Neuronal stem cell (in vitro differentiated cells): Measurements from ENCODE around the gene PTPN3.

Source experiments
- DNase-seq: peaks from one replicate; pipeline ENCODE4 v3.0.0-alpha.2; 2013; ENCODE audit warnings: low spot score
- H2AFZ ChIP-seq: one replicate; pipeline ENCODE4 v1.6.1; 2013; ENCODE audit warnings: mild to moderate bottlenecking, low read length, inconsistent platforms
- H2AK5ac ChIP-seq: 2 replicates; pipeline ENCODE4 v1.6.1; 2013; ENCODE audit warnings: low read depth, mild to moderate bottlenecking, inconsistent platforms, low read length, moderate library complexity, mixed read lengths
- H2BK120ac ChIP-seq: 2 replicates; pipeline ENCODE4 v1.6.1; 2013; ENCODE audit warnings: low read depth, mild to moderate bottlenecking, inconsistent platforms, low read length, moderate library complexity, mixed read lengths
- H2BK12ac ChIP-seq: one replicate; pipeline ENCODE4 v1.6.1; 2013; ENCODE audit warnings: low read length, inconsistent platforms
- H2BK15ac ChIP-seq: 2 replicates; pipeline ENCODE4 v1.6.1; 2013; ENCODE audit warnings: mild to moderate bottlenecking, low read length, inconsistent platforms, mixed read lengths
- H2BK5ac ChIP-seq: one replicate; pipeline ENCODE4 v1.6.1; 2013; ENCODE audit warnings: inconsistent platforms, mild to moderate bottlenecking, low read length, moderate library complexity
- H3K14ac ChIP-seq: one replicate; pipeline ENCODE4 v1.6.1; 2013; ENCODE audit warnings: low read length, inconsistent platforms
- H3K18ac ChIP-seq: 2 replicates; pipeline ENCODE4 v1.6.1; 2013; ENCODE audit warnings: low read length, inconsistent platforms
- H3K23ac ChIP-seq: 2 replicates; pipeline ENCODE4 v1.6.1; 2013; ENCODE audit warnings: low read depth, mild to moderate bottlenecking, mixed read lengths, low read length, inconsistent platforms; ENCODE audit not compliant: poor library complexity
- H3K27ac ChIP-seq: replicated peaks from 3 replicates; pipeline ENCODE4 v1.5.1; 2013; ENCODE audit warnings: low read length, inconsistent platforms
- H3K27me3 ChIP-seq, 3 experiments: 2 replicates each; pipeline ENCODE4 v1.6.1; 2013; ENCODE audit warnings: low read length in 3 of 3, mild to moderate bottlenecking in 2 of 3, inconsistent platforms in 1 of 3, low read depth in 1 of 3, mixed read lengths in 1 of 3, moderate library complexity in 1 of 3; ENCODE audit not compliant: control insufficient read depth in 3 of 3, insufficient read depth in 3 of 3
- H3K36me3 ChIP-seq, 2 donors: replicated peaks in 1 of 2; 2 replicates each; pipeline ENCODE4 v1.6.1; 2013; ENCODE audit warnings: low read length in 2 of 2; ENCODE audit not compliant: control insufficient read depth in 2 of 2, insufficient read depth in 2 of 2
- H3K4ac ChIP-seq: 2 replicates; pipeline ENCODE4 v1.6.1; 2013; ENCODE audit warnings: inconsistent platforms, mild to moderate bottlenecking, low read length, moderate library complexity
- H3K4me1 ChIP-seq, 2 donors: 1 replicate in 1 of 2; 2 replicates in 1 of 2; pipeline ENCODE4 v1.6.1; 2013; ENCODE audit warnings: low read length in 2 of 2, low read depth in 1 of 2; ENCODE audit not compliant: control insufficient read depth in 2 of 2, insufficient read depth in 1 of 2
- H3K4me2 ChIP-seq: one replicate; pipeline ENCODE4 v1.6.1; 2013; ENCODE audit warnings: mild to moderate bottlenecking, low read length, inconsistent platforms; ENCODE audit not compliant: insufficient read depth, poor library complexity, severe bottlenecking
- H3K4me3 ChIP-seq, 2 donors: 2 replicates each; pipeline ENCODE4 v1.5.1; 2013; ENCODE audit warnings: low read length in 2 of 2, mild to moderate bottlenecking in 2 of 2, inconsistent platforms in 1 of 2, moderate library complexity in 1 of 2
- H3K79me1 ChIP-seq: one replicate; pipeline ENCODE4 v1.6.1; 2013; ENCODE audit warnings: low read depth, mild to moderate bottlenecking, inconsistent platforms, low read length, moderate library complexity
- H3K9ac ChIP-seq: one replicate; pipeline ENCODE4 v1.6.1; 2013; ENCODE audit warnings: mild to moderate bottlenecking, low read depth, low read length, inconsistent platforms; ENCODE audit not compliant: poor library complexity
- H3K9me3 ChIP-seq, 2 donors: replicated peaks in 1 of 2; 2 replicates each; pipeline versions ENCODE3 to v1.6.1; 2013; ENCODE audit warnings: low read length in 2 of 2, mild to moderate bottlenecking in 2 of 2, inconsistent platforms in 1 of 2, low read depth in 1 of 2, mixed read lengths in 1 of 2, moderate library complexity in 1 of 2; ENCODE audit not compliant: control insufficient read depth in 2 of 2, insufficient read depth in 1 of 2
- H4K8ac ChIP-seq: one replicate; pipeline ENCODE4 v1.6.1; 2013; ENCODE audit warnings: low read depth, mild to moderate bottlenecking, inconsistent platforms, low read length, moderate library complexity
- H4K91ac ChIP-seq: one replicate; pipeline ENCODE4 v1.6.1; 2013; ENCODE audit warnings: low read length, low read depth, mild to moderate bottlenecking, inconsistent platforms; ENCODE audit not compliant: poor library complexity
- WGBS, 2 donors: extraction: QIAGEN DNeasy Blood & Tissue Kit; methylation state at CpG; one replicate each; pipeline ENCODE4 v1.1.7; 2013; ENCODE audit warnings: missing lambda C conversion rate in 2 of 2, mixed read lengths in 1 of 2; ENCODE audit not compliant: insufficient read length in 2 of 2, insufficient replicate concordance in 1 of 2; ENCODE audit errors: extremely low coverage in 2 of 2; 5-methylcytosine and 5-hydroxymethylcytosine counted together

PTPN3 gene

DNA sequence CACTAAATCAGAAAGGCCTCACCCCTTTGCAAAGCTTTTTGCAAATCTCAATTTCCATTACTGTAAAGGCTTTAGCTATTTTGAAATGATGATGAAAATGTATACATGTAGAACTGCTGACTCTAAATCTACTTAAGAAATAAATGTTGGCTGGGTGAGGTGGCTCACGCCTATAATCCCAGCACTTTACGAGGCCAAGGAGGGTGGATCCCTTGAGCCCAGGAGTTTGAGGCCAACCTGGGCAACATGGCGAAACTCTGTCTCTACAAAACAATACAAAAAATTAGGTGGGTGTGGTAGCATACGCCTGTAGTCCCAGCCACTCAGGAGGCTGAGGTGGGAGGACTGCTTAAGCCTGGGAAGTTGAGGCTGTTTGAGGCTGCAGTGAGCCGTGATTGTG lies 64.6 kb downstream of the PTPN3 start:
- WGBS, 2 donors: no CpG with 5 or more reads among the region's 5 CpGs
- Histone ChIP-seq H3K23ac (no peak overlapping the region), H3K36me3 (no peaks in the 10 kb centered on the region)

DNA sequence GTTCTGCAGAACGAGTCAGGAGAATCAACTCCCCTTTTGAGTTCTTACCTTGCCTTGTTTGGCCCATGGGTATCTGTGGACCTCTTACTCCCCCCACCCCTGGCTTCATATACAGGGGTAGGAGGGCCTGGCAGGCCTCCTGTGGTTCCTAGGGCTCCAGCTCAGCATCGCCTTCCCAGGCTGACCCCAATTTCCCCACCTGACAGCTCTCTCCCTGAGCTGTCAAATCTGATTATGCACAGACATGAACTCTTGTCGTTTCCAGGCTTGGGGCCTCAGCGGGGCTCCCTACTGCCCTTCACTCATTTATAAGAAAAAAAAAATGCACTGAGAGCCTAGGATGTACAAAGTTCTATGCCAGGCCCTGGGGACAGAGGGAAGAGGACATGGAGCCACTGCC lies 67.9 kb downstream of the PTPN3 start:
- no peak overlapping the region for H3K18ac ChIP-seq
- peaks cover 4 to 11% of the 10 kb centered on the region in 2 donors for H3K4me1 ChIP-seq
- H3K36me3 ChIP-seq: peaks cover 0 to 2% of the 10 kb centered on the region in 2 donors
- H3K27ac ChIP-seq: no peak overlapping the region
- H2BK15ac ChIP-seq: no peak overlapping the region
- H3K27me3 ChIP-seq: no peaks in the 10 kb centered on the region
- peaks cover 0 to 2% of the 10 kb centered on the region in 2 donors for H3K9me3 ChIP-seq
- no peak overlapping the region for H2BK120ac ChIP-seq
- H2BK5ac ChIP-seq: no peak overlapping the region
- H3K9ac ChIP-seq: no peak overlapping the region
- no peaks in the 10 kb centered on the region for H3K79me1 ChIP-seq
- DNase-seq: no peak
- no peak overlapping the region for H3K4ac ChIP-seq
- no peak overlapping the region for H4K91ac ChIP-seq
- H3K4me3 ChIP-seq: no peak overlapping the region
- H2BK12ac ChIP-seq: no peak overlapping the region
- no CpG with 5 or more reads among the region's 4 CpGs for WGBS, 2 donors
- H3K4me2 ChIP-seq: no peak overlapping the region
- H3K23ac ChIP-seq: no peak overlapping the region
- no peak overlapping the region for H2AFZ ChIP-seq
- no peak overlapping the region for H4K8ac ChIP-seq
- H2AK5ac ChIP-seq: no peak overlapping the region
- H3K14ac ChIP-seq: no peak overlapping the region

More for the DNA sequence above, 64.6 kb downstream of the PTPN3 start:
- no peaks in the 10 kb centered on the region for H3K27me3 ChIP-seq
- peaks cover 0 to 2% of the 10 kb centered on the region in 2 donors for H3K9me3 ChIP-seq
- no peak overlapping the region for H3K4me2 ChIP-seq
- H3K27ac ChIP-seq: no peak overlapping the region
- H4K91ac ChIP-seq: no peak overlapping the region
- H3K4ac ChIP-seq: no peak overlapping the region
- no peaks in the 10 kb centered on the region for H3K79me1 ChIP-seq
- H3K18ac ChIP-seq: no peak overlapping the region
- H2BK5ac ChIP-seq: no peak overlapping the region
- no peak overlapping the region for H2AFZ ChIP-seq
- H3K14ac ChIP-seq: no peak overlapping the region
- no peak overlapping the region for H2AK5ac ChIP-seq
- H2BK120ac ChIP-seq: no peak overlapping the region
- no peak overlapping the region for H4K8ac ChIP-seq
- no peak for DNase-seq
- H3K4me3 ChIP-seq: no peak overlapping the region
- H3K9ac ChIP-seq: no peak overlapping the region
- no peak overlapping the region for H2BK15ac ChIP-seq
- peaks cover 4 to 10% of the 10 kb centered on the region in 2 donors for H3K4me1 ChIP-seq
- no peak overlapping the region for H2BK12ac ChIP-seq

DNA sequence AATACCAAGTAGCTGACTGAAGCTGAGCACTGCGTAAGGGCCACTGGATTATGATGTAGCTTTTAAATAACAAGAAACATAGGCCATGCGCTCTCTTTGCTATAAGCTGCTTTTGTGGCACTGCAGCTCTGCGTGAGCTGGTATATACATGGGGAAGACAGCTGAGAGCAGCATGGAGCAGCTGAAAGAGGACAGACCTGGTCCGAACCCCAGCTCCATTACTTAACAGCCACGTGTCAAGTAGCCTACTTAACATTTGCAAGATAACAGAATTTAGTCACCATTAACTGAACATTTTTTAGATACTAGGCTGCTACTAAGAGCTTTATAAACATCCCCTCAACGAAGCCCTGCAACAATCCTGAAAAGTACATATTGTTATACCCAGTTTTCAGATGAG lies 69.3 kb downstream of the PTPN3 start:
- Histone ChIP-seq H2BK15ac (no peak overlapping the region), H4K8ac (no peak overlapping the region), H3K23ac (no peak overlapping the region), H2AFZ (no peak overlapping the region), H2AK5ac (no peak overlapping the region), H3K27me3 (no peaks in the 10 kb centered on the region), H2BK5ac (no peak overlapping the region), H2BK12ac (no peak overlapping the region), H3K14ac (no peak overlapping the region), H3K4me3 (no peak overlapping the region), H3K18ac (no peak overlapping the region), H3K79me1 (no peaks in the 10 kb centered on the region), H3K27ac (no peak overlapping the region), H4K91ac (no peak overlapping the region), H3K4me2 (no peak overlapping the region), H3K9ac (no peak overlapping the region), H3K4me1 (peaks cover 4 to 11% of the 10 kb centered on the region in 2 donors), H3K9me3 (peaks cover 0 to 2% of the 10 kb centered on the region in 2 donors), H3K36me3 (peaks cover 0 to 2% of the 10 kb centered on the region in 2 donors), H3K4ac (no peak overlapping the region), H2BK120ac (no peak overlapping the region)
- WGBS, 2 donors: no CpG with 5 or more reads among the region's 6 CpGs
- no peak for DNase-seq

DNA sequence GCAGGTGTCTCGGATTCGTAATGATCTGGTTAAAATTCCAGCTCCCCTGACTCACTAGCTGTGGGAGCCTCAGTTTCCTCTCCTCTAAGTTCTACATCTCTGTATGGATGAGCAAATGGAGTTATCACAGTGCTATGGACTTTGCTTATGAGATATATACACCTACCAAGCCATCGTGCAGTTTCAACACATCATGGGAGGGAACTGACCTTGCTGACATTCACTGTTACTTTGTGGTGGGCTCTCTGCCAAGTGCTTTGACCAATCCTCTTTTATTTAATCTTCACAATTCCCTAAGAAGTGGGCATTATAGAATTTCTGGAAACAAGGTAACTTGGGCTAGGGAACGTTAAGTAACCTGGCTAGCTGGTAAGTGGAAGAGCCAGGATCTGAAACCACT lies 70.2 kb downstream of the PTPN3 start:
- Histone ChIP-seq H3K27me3 (no peaks in the 10 kb centered on the region), H4K8ac (no peak overlapping the region), H3K23ac (no peak overlapping the region), H3K9ac (no peak overlapping the region), H2AFZ (no peak overlapping the region), H3K4me1 (peaks cover 4 to 12% of the 10 kb centered on the region in 2 donors), H3K14ac (no peak overlapping the region), H2BK120ac (no peak overlapping the region), H3K4me3 (no peak overlapping the region), H3K79me1 (no peaks in the 10 kb centered on the region), H3K36me3 (peaks cover 0 to 2% of the 10 kb centered on the region in 2 donors), H2AK5ac (no peak overlapping the region), H3K9me3 (peaks cover 0 to 2% of the 10 kb centered on the region in 2 donors), H2BK12ac (no peak overlapping the region), H2BK15ac (no peak overlapping the region), H2BK5ac (no peak overlapping the region), H3K4me2 (no peak overlapping the region), H3K18ac (no peak overlapping the region), H4K91ac (no peak overlapping the region), H3K27ac (no peak overlapping the region), H3K4ac (no peak overlapping the region)
- WGBS, 2 donors: no CpG with 5 or more reads among the region's 4 CpGs
- no peak for DNase-seq
